CD14-positive monocyte (primary cell): Measurements from ENCODE around the gene TSHZ1. TPM values are rescaled to one million over a fixed set of nuclear protein-coding genes. Genes with fewer than 3 reads are reported as not detected.

Source experiments
- DNase-seq, 3 donors: peaks; one replicate each; pipeline ENCODE4 v3.0.0-alpha.2; 2011 to 2022
- H2AFZ ChIP-seq: 2 replicates; pipeline ENCODE4 v1.6.0; 2012; ENCODE audit warnings: mild to moderate bottlenecking, low read depth, low read length, inconsistent platforms; ENCODE audit not compliant: insufficient read depth, poor library complexity, severe bottlenecking
- H3K27ac ChIP-seq, 2 donors: 1 replicate in 1 of 2; 2 replicates in 1 of 2; pipeline ENCODE4 v1.5.1; 2012 to 2013; ENCODE audit warnings: low read length in 2 of 2, control low read depth in 1 of 2, inconsistent platforms in 1 of 2, low read depth in 1 of 2, mild to moderate bottlenecking in 1 of 2
- H3K27me3 ChIP-seq, 2 donors: one replicate each; pipeline versions ENCODE4 v1.6.0 to v1.6.1; 2011 to 2013; ENCODE audit warnings: low read length in 2 of 2; ENCODE audit not compliant: control insufficient read depth in 2 of 2, insufficient read depth in 2 of 2
- H3K36me3 ChIP-seq, 2 donors: replicated peaks in 1 of 2; 1 replicate in 1 of 2; 2 replicates in 1 of 2; pipeline versions ENCODE4 v1.5.1 to v1.6.1; 2012 to 2013; ENCODE audit warnings: low read length in 2 of 2, control low read depth in 1 of 2, inconsistent platforms in 1 of 2, mild to moderate bottlenecking in 1 of 2; ENCODE audit not compliant: insufficient read depth in 2 of 2, control insufficient read depth in 1 of 2
- H3K4me1 ChIP-seq, 2 donors: 1 replicate in 1 of 2; 2 replicates in 1 of 2; pipeline versions ENCODE4 v1.5.1 to v1.6.1; 2012 to 2013; ENCODE audit warnings: low read length in 2 of 2, control low read depth in 1 of 2, inconsistent platforms in 1 of 2, mild to moderate bottlenecking in 1 of 2, moderate library complexity in 1 of 2; ENCODE audit not compliant: insufficient read depth in 2 of 2, control insufficient read depth in 1 of 2
- H3K4me2 ChIP-seq: replicated peaks from 2 replicates; pipeline ENCODE3; 2012; ENCODE audit warnings: low read length, moderate library complexity, mild to moderate bottlenecking; ENCODE audit not compliant: poor library complexity, severe bottlenecking; ENCODE audit errors: extremely low read depth
- H3K4me3 ChIP-seq, 3 experiments: fragments of 200-600 bp in 1 of 3; sonication (generic) in 1 of 3; replicated peaks in 1 of 3; 1 replicate in 2 of 3; 2 replicates in 1 of 3; pipeline ENCODE4 v1.5.1; 2011 to 2013; ENCODE audit warnings: low read length in 3 of 3, mild to moderate bottlenecking in 3 of 3, control low read depth in 2 of 3, low read depth in 2 of 3, inconsistent platforms in 1 of 3, moderate library complexity in 1 of 3
- H3K79me2 ChIP-seq: 2 replicates; pipeline ENCODE4 v1.6.0; 2012; ENCODE audit warnings: mild to moderate bottlenecking, control low read depth, inconsistent platforms, low read length, moderate library complexity; ENCODE audit not compliant: insufficient read depth
- H3K9ac ChIP-seq: 2 replicates; pipeline ENCODE4 v1.6.0; 2017; ENCODE audit warnings: low read length, mild to moderate bottlenecking; ENCODE audit not compliant: insufficient read depth, poor library complexity, severe bottlenecking
- H3K9me3 ChIP-seq, 2 donors: replicated peaks in 1 of 2; 1 replicate in 1 of 2; 2 replicates in 1 of 2; pipeline versions ENCODE4 v1.5.1 to v1.6.1; 2012 to 2013; ENCODE audit warnings: low read length in 2 of 2, control low read depth in 1 of 2; ENCODE audit not compliant: control insufficient read depth in 1 of 2, insufficient read depth in 1 of 2
- H4K20me1 ChIP-seq: 2 replicates; pipeline ENCODE4 v1.6.0; 2012; ENCODE audit warnings: mild to moderate bottlenecking, low read length, control low read depth, moderate library complexity; ENCODE audit not compliant: insufficient read depth
- H3K27ac Mint-ChIP-seq, 7 donors: one replicate each; pipeline ENCODE4 v1.8.0; 2020; ENCODE audit warnings: mild to moderate bottlenecking in 7 of 7, mixed read lengths in 7 of 7, moderate library complexity in 6 of 7, inconsistent platforms in 2 of 7
- H3K27me3 Mint-ChIP-seq, 3 donors: one replicate each; pipeline ENCODE4 v1.8.0; 2021 to 2022; ENCODE audit warnings: low read depth in 3 of 3, mild to moderate bottlenecking in 3 of 3, mixed read lengths in 3 of 3, moderate library complexity in 3 of 3, inconsistent platforms in 1 of 3
- H3K36me3 Mint-ChIP-seq, 2 donors: one replicate each; pipeline ENCODE4 v1.8.0; 2020; ENCODE audit warnings: mixed read lengths in 2 of 2, inconsistent platforms in 1 of 2, mild to moderate bottlenecking in 1 of 2
- H3K4me1 Mint-ChIP-seq: one replicate; pipeline ENCODE4 v1.8.0; 2020; ENCODE audit warnings: mild to moderate bottlenecking, mixed read lengths
- H3K4me3 Mint-ChIP-seq, 2 donors: one replicate each; pipeline ENCODE4 v1.8.0; 2020; ENCODE audit warnings: mild to moderate bottlenecking in 2 of 2, mixed read lengths in 2 of 2, moderate library complexity in 1 of 2
- H3K9me3 Mint-ChIP-seq, 7 donors: one replicate each; pipeline ENCODE4 v1.8.0; 2020 to 2022; ENCODE audit warnings: mixed read lengths in 7 of 7, mild to moderate bottlenecking in 6 of 7, moderate library complexity in 6 of 7, inconsistent platforms in 2 of 7
- CTCF ChIP-seq: fragments of 200-600 bp; IDR thresholded peaks from one replicate; pipeline ENCODE4 v1.8.0; 2022; ENCODE audit warnings: antibody characterized with exemption, mild to moderate bottlenecking
- WGBS: methylation state at CpG from one replicate; pipeline ENCODE4 v1.1.5; 2013; ENCODE audit warnings: missing lambda C conversion rate; ENCODE audit not compliant: insufficient coverage; 5-methylcytosine and 5-hydroxymethylcytosine counted together
- intact Hi-C, 2 donors: fragments of 100-400 bp; cut with micrococcal nuclease; formaldehyde crosslinking; loops; one replicate each; pipeline versions ENCODE4 v1.15.0 to v1.15.1; 2023
- polyA plus RNA-seq, 3 donors: library from polyadenylated mRNA; depleted of rRNA in 1 of 3; unstranded in 2 of 3; stranded (reverse) in 1 of 3; fragments of 300-500 nt in 2 of 3; fragments of >200 nt in 1 of 3; fragmentation: Illumina TruSeq in 2 of 3; gene quantifications; 1 replicate in 2 of 3; 2 replicates in 1 of 3; pipeline ENCODE4 v1.2.3, GENCODE V29; 2012 to 2021

Gene TSHZ1
- polyA plus RNA-seq, 3 donors: 0.76 to 3.3 (median 1.4) TPM

- peaks cover 7% of the 10 kb centered on the region for H3K79me2 ChIP-seq
- no peaks in the 10 kb centered on the region for H3K27me3 ChIP-seq
- H3K4me1 ChIP-seq: no peaks in the 10 kb centered on the region
- Mint-ChIP-seq H3K36me3 (peaks cover 34 to 42% of the 10 kb centered on the region in 2 donors), H3K4me3 (no peak overlapping the region), H3K4me1 (peaks cover 12% of the 10 kb centered on the region), H3K27me3 (peaks cover 0 to 2% (median 1%) of the 10 kb centered on the region in 3 donors), H3K27ac (no peak overlapping the region), H3K9me3 (peaks cover 18 to 37% (median 23%) of the 10 kb centered on the region in 7 donors)
- H3K27ac ChIP-seq: no peak overlapping the region
- intact Hi-C loops: no loop called here
- H3K36me3 ChIP-seq: peaks cover 15 to 26% of the 10 kb centered on the region in 2 donors
- no peak overlapping the region for H3K9ac ChIP-seq
- no peak overlapping the region for H3K4me3 ChIP-seq
- WGBS: 94% methylated on average over 12 of the region's 15 CpGs
- H4K20me1 ChIP-seq: peaks cover 32% of the 10 kb centered on the region
- TF ChIP-seq CTCF: no peak
- no peak overlapping the region for H3K4me2 ChIP-seq
- no peak overlapping the region for H2AFZ ChIP-seq
- no peak for DNase-seq
- peaks cover 19 to 37% of the 10 kb centered on the region in 2 donors for H3K9me3 ChIP-seq
These were observed 72.1 kb downstream of the TSHZ1 start for GRCh38 chr18:75282746-75283145.

DNA sequence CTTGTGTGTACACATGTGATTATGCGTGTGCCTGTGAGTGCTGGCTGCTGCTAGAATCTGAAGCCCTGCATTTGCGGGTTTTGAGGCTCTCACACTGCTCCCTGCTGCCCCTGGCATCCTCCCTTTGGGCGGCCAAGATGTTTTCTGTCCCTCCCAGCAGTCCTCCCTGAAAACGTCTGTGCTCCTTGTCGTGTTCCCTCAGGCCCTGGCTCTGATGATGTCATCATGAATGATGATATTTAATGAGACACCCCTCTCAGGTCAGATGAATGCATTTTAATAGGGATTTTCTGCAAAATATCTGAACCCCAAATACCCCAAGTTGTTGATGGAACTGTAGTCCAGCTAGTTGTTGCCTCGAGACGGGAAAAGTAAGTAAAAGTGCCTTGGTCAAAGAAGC is 73.1 kb downstream of the TSHZ1 start:
- peaks cover 0 to 2% (median 1%) of the 10 kb centered on the region in 3 donors for H3K27me3 Mint-ChIP-seq
- no peak overlapping the region for H2AFZ ChIP-seq
- no peak overlapping the region for H3K9ac ChIP-seq
- peak overlapping the region in 2 of 7 donors; percentile 22 to 32 for H3K27ac Mint-ChIP-seq
- no peak overlapping the region for H3K27ac ChIP-seq
- H3K36me3 ChIP-seq: peaks cover 15 to 32% of the 10 kb centered on the region in 2 donors
- H3K36me3 Mint-ChIP-seq: peaks cover 37 to 47% of the 10 kb centered on the region in 2 donors
- no peak for DNase-seq
- H3K9me3 ChIP-seq: peaks cover 19 to 37% of the 10 kb centered on the region in 2 donors
- H3K4me2 ChIP-seq: no peak overlapping the region
- peaks cover 23% of the 10 kb centered on the region for H4K20me1 ChIP-seq
- peaks cover 12% of the 10 kb centered on the region for H3K4me1 Mint-ChIP-seq
- no peaks in the 10 kb centered on the region for H3K4me1 ChIP-seq
- TF ChIP-seq CTCF: no peak
- H3K27me3 ChIP-seq: no peaks in the 10 kb centered on the region
- H3K4me3 ChIP-seq: no peak overlapping the region
- peaks cover 18 to 37% (median 23%) of the 10 kb centered on the region in 7 donors for H3K9me3 Mint-ChIP-seq
- intact Hi-C loops: no loop called here
- H3K4me3 Mint-ChIP-seq: no peak overlapping the region
- WGBS: 93% methylated on average over 2 of the region's 7 CpGs
- no peaks in the 10 kb centered on the region for H3K79me2 ChIP-seq
